SJCRH30 (cell line): ENCODE measurements around the gene LATS2. TPM values are rescaled to one million over a fixed set of nuclear protein-coding genes. Genes with fewer than 3 reads are reported as not detected.
A peak's percentile ranks its signal among the peaks of the same experiment; 100 is the strongest.
"Not testable (repeated sequence)": the region's sequence is repeated elsewhere in the genome, so short reads cannot be mapped to it uniquely, and the experiment has no call there.

Experiments
- DNase-seq, 2 experiments: peaks; one replicate each; pipeline ENCODE4 v3.0.0-alpha.2; 2015 to 2020
- H3K27ac ChIP-seq: fragments of 250-450 bp; sonication (Bioruptor Pico); 2 replicates; pipeline ENCODE4 v1.5.1; 2020; ENCODE audit warnings: mild to moderate bottlenecking, moderate library complexity
- H3K27me3 ChIP-seq: fragments of 250-450 bp; sonication (Bioruptor Pico); 2 replicates; pipeline ENCODE4 v1.5.1; 2020; ENCODE audit warnings: mild to moderate bottlenecking, moderate library complexity
- H3K36me3 ChIP-seq: fragments of 250-450 bp; sonication (Bioruptor Pico); 2 replicates; pipeline ENCODE4 v1.5.1; 2020; ENCODE audit warnings: mild to moderate bottlenecking, moderate library complexity
- H3K4me1 ChIP-seq: fragments of 250-450 bp; sonication (Bioruptor Pico); 2 replicates; pipeline ENCODE4 v1.5.1; 2020; ENCODE audit warnings: mild to moderate bottlenecking, moderate library complexity
- H3K4me3 ChIP-seq: fragments of 250-450 bp; sonication (Bioruptor Pico); 2 replicates; pipeline ENCODE4 v1.5.1; 2020; ENCODE audit warnings: mild to moderate bottlenecking, moderate library complexity
- H3K9me3 ChIP-seq: fragments of 250-450 bp; sonication (Bioruptor Pico); replicated peaks from 2 replicates; pipeline ENCODE4 v1.5.1; 2020; ENCODE audit warnings: mild to moderate bottlenecking, moderate library complexity
- total RNA-seq: library from RNA; depleted of rRNA; stranded (reverse); fragments of >200 nt; shearing (Covaris generic); gene quantifications from 2 replicates; pipeline ENCODE4 v1.2.3, GENCODE V29; 2014

LATS2 gene
- total RNA-seq, 1 experiment from 2014 or later = 14.9 TPM

- Histone ChIP-seq H3K4me3 (no peak overlapping the region), H3K27ac (no peak overlapping the region), H3K27me3 (0 out of 2 replicates have a peak, but pooled peaks cover 3% of the 10 kb centered on the region), H3K36me3 (no peaks in the 10 kb centered on the region), H3K9me3 (no peaks in the 10 kb centered on the region), H3K4me1 (peaks cover 4% of the 10 kb centered on the region; the same call in 1 of the 2 replicates)
- no peak for DNase-seq
Measured at GRCh38 chr13:21065686-21066085, 4.3 kb upstream of the LATS2 start.

- Histone ChIP-seq H3K36me3 (no peaks in the 10 kb centered on the region), H3K4me3 (no peak overlapping the region), H3K4me1 (peaks cover 4% of the 10 kb centered on the region; the same call in 1 of the 2 replicates), H3K27me3 (no peaks in the 10 kb centered on the region), H3K27ac (no peak overlapping the region), H3K9me3 (no peaks in the 10 kb centered on the region)
- no peak for DNase-seq
Measured at GRCh38 chr13:21063031-21063430, 1.6 kb upstream of the LATS2 start.

- H3K27me3 ChIP-seq = no peaks in the 10 kb centered on the region
- peak overlapping the region; percentile 91; the same call in 1 of the 2 replicates for H3K27ac ChIP-seq
- peak overlapping the region; percentile 96 for H3K4me3 ChIP-seq
- peak; percentile 47 to 58 for DNase-seq
- no peaks in the 10 kb centered on the region for H3K9me3 ChIP-seq
- peaks cover 9% of the 10 kb centered on the region; the same call in 1 of the 2 replicates for H3K4me1 ChIP-seq
- 0 out of 2 replicates have a peak, but pooled peaks cover 3% of the 10 kb centered on the region for H3K36me3 ChIP-seq
Measured at GRCh38 chr13:21060338-21061028, 903 bp downstream of the LATS2 start.

GRCh38 chr13:21059641-21060337 lies 1.6 kb downstream of the LATS2 start:
- Histone ChIP-seq H3K27me3 (no peaks in the 10 kb centered on the region), H3K4me3 (peak overlapping the region; percentile 96), H3K9me3 (no peaks in the 10 kb centered on the region), H3K27ac (no peak overlapping the region; the same call in 1 of the 2 replicates), H3K4me1 (peaks cover 15% of the 10 kb centered on the region; the same call in 1 of the 2 replicates), H3K36me3 (0 out of 2 replicates have a peak, but pooled peaks cover 3% of the 10 kb centered on the region)
- DNase-seq = no peak

- peak in 1 of 2 experiments; percentile 29 for DNase-seq
Measured at GRCh38 chr13:21058361-21058760, 3.0 kb downstream of the LATS2 start.

GRCh38 chr13:21055511-21056045 lies 5.8 kb downstream of the LATS2 start:
- peaks cover 12% of the 10 kb centered on the region for H3K36me3 ChIP-seq
- no peak overlapping the region for H3K27ac ChIP-seq
- no peaks in the 10 kb centered on the region for H3K27me3 ChIP-seq
- H3K4me3 ChIP-seq = no peak overlapping the region
- DNase-seq = no peak
- H3K4me1 ChIP-seq = peaks cover 10% of the 10 kb centered on the region; the same call in 1 of the 2 replicates
- no peaks in the 10 kb centered on the region for H3K9me3 ChIP-seq

More at GRCh38 chr13:21058361-21058760, 3.0 kb downstream of the LATS2 start:
- Histone ChIP-seq H3K9me3 (no peaks in the 10 kb centered on the region), H3K36me3 (peaks cover 9% of the 10 kb centered on the region; the same call in 1 of the 2 replicates), H3K27me3 (no peaks in the 10 kb centered on the region), H3K27ac (no peak overlapping the region), H3K4me1 (peaks cover 10% of the 10 kb centered on the region; the same call in 1 of the 2 replicates), H3K4me3 (no peak overlapping the region)

GRCh38 chr13:21055016-21055415 lies 6.4 kb downstream of the LATS2 start:
- H3K27ac ChIP-seq = no peak overlapping the region
- DNase-seq = no peak
- H3K4me1 ChIP-seq = peaks cover 10% of the 10 kb centered on the region; the same call in 1 of the 2 replicates
- H3K9me3 ChIP-seq = no peaks in the 10 kb centered on the region
- H3K36me3 ChIP-seq = peaks cover 12% of the 10 kb centered on the region
- H3K27me3 ChIP-seq = no peaks in the 10 kb centered on the region
- no peak overlapping the region for H3K4me3 ChIP-seq

- Histone ChIP-seq H3K27ac (no peak overlapping the region), H3K27me3 (no peaks in the 10 kb centered on the region), H3K9me3 (no peaks in the 10 kb centered on the region), H3K4me3 (no peak overlapping the region), H3K36me3 (peaks cover 12% of the 10 kb centered on the region), H3K4me1 (peaks cover 10% of the 10 kb centered on the region; the same call in 1 of the 2 replicates)
- DNase-seq = no peak
Measured at GRCh38 chr13:21054313-21054712, 7.1 kb downstream of the LATS2 start.

- H3K27ac ChIP-seq = no peak overlapping the region
- DNase-seq = no peak
Measured at GRCh38 chr13:21053231-21053630, 8.2 kb downstream of the LATS2 start.

GRCh38 chr13:21051675-21052074 lies 9.7 kb downstream of the LATS2 start:
- no peaks in the 10 kb centered on the region for H3K27me3 ChIP-seq
- no peaks in the 10 kb centered on the region for H3K9me3 ChIP-seq

More at GRCh38 chr13:21053231-21053630, 8.2 kb downstream of the LATS2 start:
- H3K36me3 ChIP-seq = peaks cover 16% of the 10 kb centered on the region
- H3K4me3 ChIP-seq = no peak overlapping the region
- peaks cover 13% of the 10 kb centered on the region for H3K4me1 ChIP-seq
- H3K9me3 ChIP-seq = no peaks in the 10 kb centered on the region
- no peaks in the 10 kb centered on the region for H3K27me3 ChIP-seq

GRCh38 chr13:21050288-21051197 lies 10.8 kb downstream of the LATS2 start:
- no peak overlapping the region for H3K27ac ChIP-seq
- H3K9me3 ChIP-seq = no peaks in the 10 kb centered on the region
- peaks cover 16% of the 10 kb centered on the region for H3K36me3 ChIP-seq
- H3K4me1 ChIP-seq = peaks cover 12% of the 10 kb centered on the region
- no peaks in the 10 kb centered on the region for H3K27me3 ChIP-seq
- no peak overlapping the region for H3K4me3 ChIP-seq
- no peak for DNase-seq

More at GRCh38 chr13:21051675-21052074, 9.7 kb downstream of the LATS2 start:
- H3K36me3 ChIP-seq = peaks cover 16% of the 10 kb centered on the region
- no peak for DNase-seq
- no peak overlapping the region for H3K4me3 ChIP-seq
- peaks cover 17% of the 10 kb centered on the region for H3K4me1 ChIP-seq
- no peak overlapping the region for H3K27ac ChIP-seq

GRCh38 chr13:21049731-21050130 lies 11.7 kb downstream of the LATS2 start:
- DNase-seq, H3K9me3 ChIP-seq, H3K27ac ChIP-seq, H3K4me3 ChIP-seq, H3K27me3 ChIP-seq, H3K4me1 ChIP-seq: not testable (repeated sequence)
- peaks cover 19% of the 10 kb centered on the region for H3K36me3 ChIP-seq

- H3K4me1 ChIP-seq = peaks cover 7% of the 10 kb centered on the region; the same call in 1 of the 2 replicates
- H3K27me3 ChIP-seq = no peaks in the 10 kb centered on the region
- no peak overlapping the region for H3K27ac ChIP-seq
- H3K36me3 ChIP-seq = peaks cover 19% of the 10 kb centered on the region
- no peaks in the 10 kb centered on the region for H3K9me3 ChIP-seq
- DNase-seq = no peak
- H3K4me3 ChIP-seq = no peak overlapping the region
Measured at GRCh38 chr13:21048901-21049698, 12.3 kb downstream of the LATS2 start.
